ENCODE data around the gene DOK4.

Gene DOK4

DNA sequence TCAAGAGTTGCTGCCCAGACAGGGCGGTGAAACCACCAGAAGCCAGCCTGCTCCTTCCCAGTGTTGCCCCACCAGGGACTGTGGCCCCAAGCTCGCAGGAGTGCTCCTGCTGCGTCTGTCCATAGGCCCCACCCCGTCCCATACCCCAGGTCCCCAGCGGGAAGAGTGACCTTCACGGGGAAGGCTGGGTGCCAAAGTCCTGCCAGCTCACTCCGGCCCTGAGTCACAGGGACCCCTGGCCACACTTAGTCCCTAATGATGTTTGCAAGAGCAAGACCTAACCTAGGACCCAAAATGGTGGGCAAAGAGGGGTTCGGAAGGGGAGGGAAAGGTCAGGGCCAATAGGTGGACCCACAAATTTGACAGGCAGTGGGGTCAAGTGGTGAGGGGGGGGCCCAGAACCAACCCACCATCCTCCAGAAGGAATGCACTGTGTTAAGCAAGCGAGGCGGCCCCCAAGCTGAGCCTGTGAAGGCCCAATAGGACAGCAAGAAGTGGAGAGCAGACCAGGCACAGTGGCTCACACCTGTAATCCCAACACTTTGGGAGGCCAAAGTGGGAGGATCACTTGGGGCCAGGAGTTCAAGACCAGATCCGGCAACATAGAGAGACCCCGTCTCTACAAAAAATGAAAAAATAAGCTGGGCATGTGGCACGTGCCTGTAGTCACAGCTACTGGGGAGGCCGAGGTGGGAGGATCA is 3.3 kb downstream of the DOK4 start:
- Histone ChIP-seq H3K36me3 (ENCODE audit: insufficient read depth, low read length) (no peaks in the 10 kb centered on the region), H4K20me1 (ENCODE audit: insufficient read depth, low read length, poor library complexity, severe bottlenecking) (no peaks in the 10 kb centered on the region), H3K9me2 (replicated peaks; ENCODE audit: low read depth, low read length) (no peaks in the 10 kb centered on the region), H2AFZ (ENCODE audit: low read length) (no peak overlapping the region), H3K4me3 (ENCODE audit: low read length, poor library complexity, severe bottlenecking) (no peak overlapping the region), H3K4me2 (ENCODE audit: low read depth, low read length, poor library complexity, severe bottlenecking) (no peak overlapping the region), H3F3A (ENCODE audit: low read depth) (no peaks in the 10 kb centered on the region), H3K9ac (ENCODE audit: low read depth, low read length, poor library complexity, severe bottlenecking) (no peak overlapping the region), H3K27me3 (ENCODE audit: insufficient read depth, low read length, poor library complexity, severe bottlenecking) (no peaks in the 10 kb centered on the region), H3K79me2 (ENCODE audit: insufficient read depth, low read length) (peaks cover 8% of the 10 kb centered on the region; the same call in 1 of the 2 replicates), H3K9me3 (ENCODE audit: insufficient read depth, low read depth, low read length) (no peaks in the 10 kb centered on the region), H3K4me1 (ENCODE audit: insufficient read depth, low read length, poor library complexity, severe bottlenecking) (peaks cover 38% of the 10 kb centered on the region)
- TF ChIP-seq EZH2phosphoT487 (IDR thresholded peaks at IDR 0.05; ENCODE audit: borderline replicate concordance) (no peak), CTCF (conservative IDR thresholded peaks at IDR 0.05; ENCODE audit: low read length) (no peak)

DNA sequence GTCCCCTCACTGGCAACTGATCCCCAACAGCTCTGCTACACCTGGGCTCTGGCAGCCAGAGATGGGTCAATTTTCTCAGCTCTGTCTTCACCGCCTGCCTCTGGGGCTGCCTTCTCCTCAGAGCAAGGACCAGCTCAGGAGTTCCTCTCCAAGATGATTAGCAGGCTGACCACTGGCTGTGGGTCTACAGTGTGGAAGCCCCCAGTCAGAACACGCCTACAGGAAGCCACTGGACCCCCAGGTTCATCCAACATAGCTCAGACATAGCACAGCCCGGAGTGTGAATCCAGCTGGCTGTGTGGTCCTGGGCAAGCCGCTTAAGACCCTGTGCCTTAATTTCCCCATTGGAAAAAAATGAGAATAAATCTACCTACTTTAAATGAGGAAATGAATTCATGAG is 4.9 kb downstream of the DOK4 start:
- H3K4me2 ChIP-seq (ENCODE audit: low read depth, low read length, poor library complexity, severe bottlenecking): no peak overlapping the region
- H3K27me3 ChIP-seq (ENCODE audit: insufficient read depth, low read length, poor library complexity, severe bottlenecking): no peaks in the 10 kb centered on the region
- H3K4me1 ChIP-seq (ENCODE audit: insufficient read depth, low read length, poor library complexity, severe bottlenecking): peaks cover 45% of the 10 kb centered on the region
- H3K9me2 ChIP-seq (replicated peaks; ENCODE audit: low read depth, low read length): no peaks in the 10 kb centered on the region
- no peak overlapping the region for H3K4me3 ChIP-seq (ENCODE audit: low read length, poor library complexity, severe bottlenecking)
- H3K36me3 ChIP-seq (ENCODE audit: insufficient read depth, low read length): no peaks in the 10 kb centered on the region
- H3K79me2 ChIP-seq (ENCODE audit: insufficient read depth, low read length): peaks cover 8% of the 10 kb centered on the region; the same call in 1 of the 2 replicates
- no peak for TF ChIP-seq CTCF (conservative IDR thresholded peaks at IDR 0.05; ENCODE audit: low read length)
- TF ChIP-seq EZH2phosphoT487 (IDR thresholded peaks at IDR 0.05; ENCODE audit: borderline replicate concordance): no peak
- H3K9me3 ChIP-seq (ENCODE audit: insufficient read depth, low read depth, low read length): no peaks in the 10 kb centered on the region
- H4K20me1 ChIP-seq (ENCODE audit: insufficient read depth, low read length, poor library complexity, severe bottlenecking): no peaks in the 10 kb centered on the region
- H2AFZ ChIP-seq (ENCODE audit: low read length): no peak overlapping the region
- H3F3A ChIP-seq (ENCODE audit: low read depth): no peaks in the 10 kb centered on the region
- no peak overlapping the region for H3K9ac ChIP-seq (ENCODE audit: low read depth, low read length, poor library complexity, severe bottlenecking)

GRCh38 chr16:57480754-57481230 is 5.5 kb downstream of the DOK4 start:
- H3K4me3 ChIP-seq (ENCODE audit: low read length, poor library complexity, severe bottlenecking): no peak overlapping the region
- H3K4me2 ChIP-seq (ENCODE audit: low read depth, low read length, poor library complexity, severe bottlenecking): no peak overlapping the region
- H3F3A ChIP-seq (ENCODE audit: low read depth): no peaks in the 10 kb centered on the region
- H3K36me3 ChIP-seq (ENCODE audit: insufficient read depth, low read length): no peaks in the 10 kb centered on the region
- no peak overlapping the region for H2AFZ ChIP-seq (ENCODE audit: low read length)
- H3K79me2 ChIP-seq (ENCODE audit: insufficient read depth, low read length): peaks cover 5% of the 10 kb centered on the region; the same call in 1 of the 2 replicates
- H3K27me3 ChIP-seq (ENCODE audit: insufficient read depth, low read length, poor library complexity, severe bottlenecking): no peaks in the 10 kb centered on the region
- no peaks in the 10 kb centered on the region for H3K9me3 ChIP-seq (ENCODE audit: insufficient read depth, low read depth, low read length)
- H3K9me2 ChIP-seq (replicated peaks; ENCODE audit: low read depth, low read length): no peaks in the 10 kb centered on the region
- peaks cover 48% of the 10 kb centered on the region for H3K4me1 ChIP-seq (ENCODE audit: insufficient read depth, low read length, poor library complexity, severe bottlenecking)
- TF ChIP-seq EZH2phosphoT487 (IDR thresholded peaks at IDR 0.05; ENCODE audit: borderline replicate concordance) (no peak), CTCF (conservative IDR thresholded peaks at IDR 0.05; ENCODE audit: low read length) (no peak)
- no peaks in the 10 kb centered on the region for H4K20me1 ChIP-seq (ENCODE audit: insufficient read depth, low read length, poor library complexity, severe bottlenecking)
- no peak overlapping the region for H3K9ac ChIP-seq (ENCODE audit: low read depth, low read length, poor library complexity, severe bottlenecking)
